ENCODE data around the gene LAMA4. TPM values are rescaled to one million over a fixed set of nuclear protein-coding genes. Genes with fewer than 3 reads are reported as not detected.

The LAMA4 gene
- total RNA-seq, 2 experiments from 2014 or later, result 0.09 TPM; not detected in 1

DNA sequence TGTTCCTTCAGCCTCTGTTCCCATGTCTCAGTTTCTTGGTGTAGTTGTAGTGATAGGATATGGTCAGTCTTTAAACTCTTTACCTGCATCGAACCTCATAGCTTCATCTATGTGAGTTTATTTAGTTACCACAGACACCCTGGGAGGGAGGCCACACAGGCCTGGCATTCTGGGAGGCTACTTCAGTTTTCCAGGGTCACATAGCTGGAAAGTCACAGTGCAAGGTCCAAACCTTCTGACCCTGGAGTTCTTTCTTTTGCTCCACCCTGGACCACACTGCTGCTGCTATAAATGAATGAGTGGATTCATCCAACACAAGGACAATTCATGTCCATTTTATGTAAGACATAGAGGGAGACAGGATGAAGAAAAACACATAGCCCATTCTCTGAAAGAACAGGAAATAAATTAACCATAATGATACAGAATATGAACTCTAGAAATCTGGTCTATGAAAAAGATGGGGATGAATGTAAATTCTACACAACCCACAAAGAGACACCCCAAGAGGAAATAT lies 60.8 kb downstream of the LAMA4 start:
- ATAC-seq, result no peak
- Mint-ChIP-seq H3K27ac (no peak overlapping the region), H3K36me3 (ENCODE audit: low read depth) (no peaks in the 10 kb centered on the region), H3K4me1 (no peaks in the 10 kb centered on the region), H3K4me3 (no peak overlapping the region), H3K9me3 (ENCODE audit: low read depth) (no peaks in the 10 kb centered on the region), H3K27me3 (peaks cover 9% of the 10 kb centered on the region)
- ChIA-PET CTCF (interaction anchor here (3.4 kb wide), 1 partner anchor 13 kb away, joined by 12 read pairs; no protein-coding TSS in a partner anchor), POLR2A (interaction anchor here (0.6 kb wide), 1 partner anchor 18 kb away, joined by 3 read pairs; no protein-coding TSS in a partner anchor)
- no peak for DNase-seq
- intact Hi-C loops (cut with DNase I, micrococcal nuclease), result no loop called here

DNA sequence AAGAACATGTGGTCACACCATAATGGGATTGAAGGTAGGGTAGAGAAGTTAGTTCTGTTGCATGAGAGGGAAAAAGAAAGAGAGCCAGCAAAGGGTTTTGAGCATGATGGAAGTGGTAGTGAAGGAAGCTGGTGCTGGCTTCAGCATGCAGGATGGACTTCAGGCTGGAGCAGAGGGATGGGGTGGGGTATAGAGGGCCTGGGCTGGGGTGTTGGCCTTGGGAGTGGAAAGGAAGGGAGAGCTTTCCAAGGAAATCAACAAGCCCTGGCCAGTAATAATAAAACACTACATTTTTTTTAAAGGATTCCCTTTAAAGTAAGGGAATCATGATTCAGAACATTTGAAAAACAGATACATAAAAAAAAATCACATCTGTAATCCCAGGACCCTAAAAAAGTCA lies 61.2 kb downstream of the LAMA4 start:
- Mint-ChIP-seq H3K27me3 (peaks cover 9% of the 10 kb centered on the region), H3K27ac (no peak overlapping the region), H3K9me3 (ENCODE audit: low read depth) (no peaks in the 10 kb centered on the region), H3K4me3 (no peak overlapping the region), H3K36me3 (ENCODE audit: low read depth) (no peaks in the 10 kb centered on the region), H3K4me1 (no peaks in the 10 kb centered on the region)
- no peak for ATAC-seq
- POLR2A ChIA-PET, result interaction anchor here (0.6 kb wide), 1 partner anchor 19 kb away, joined by 3 read pairs; no protein-coding TSS in a partner anchor
- CTCF ChIA-PET, result interaction anchor here (3.4 kb wide), 1 partner anchor 13 kb away, joined by 12 read pairs; no protein-coding TSS in a partner anchor
- intact Hi-C loops (cut with DNase I, micrococcal nuclease), result no loop called here
- DNase-seq, result no peak

- Mint-ChIP-seq H3K4me1 (no peaks in the 10 kb centered on the region), H3K27me3 (peaks cover 10% of the 10 kb centered on the region), H3K36me3 (ENCODE audit: low read depth) (no peaks in the 10 kb centered on the region), H3K27ac (no peak overlapping the region), H3K9me3 (ENCODE audit: low read depth) (no peaks in the 10 kb centered on the region), H3K4me3 (no peak overlapping the region)
- intact Hi-C loops (cut with DNase I, micrococcal nuclease), result no loop called here
- ChIA-PET POLR2A (no interaction called here), CTCF (interaction anchor here (1.0 to 3.4 kb wide), 2 partner anchors 11 to 13 kb away, joined by 4 to 12 read pairs; no protein-coding TSS in a partner anchor)
- no peak for ATAC-seq
- no peak for DNase-seq
Measured at GRCh38 chr6:112191509-112192020, 62.8 kb downstream of the LAMA4 start.

GRCh38 chr6:112190164-112190563 lies 64.2 kb downstream of the LAMA4 start:
- ChIA-PET POLR2A (no interaction called here), CTCF (interaction anchor here (0.6 to 2.3 kb wide), 2 partner anchors 10 to 27 kb away, joined by 3 to 13 read pairs; no protein-coding TSS in a partner anchor)
- intact Hi-C loops (cut with DNase I, micrococcal nuclease), result no loop called here
- no peaks in the 10 kb centered on the region for H3K4me1 Mint-ChIP-seq
- H3K27ac Mint-ChIP-seq, result no peak overlapping the region
- DNase-seq, result no peak
- no peaks in the 10 kb centered on the region for H3K9me3 Mint-ChIP-seq (ENCODE audit: low read depth)
- no peaks in the 10 kb centered on the region for H3K36me3 Mint-ChIP-seq (ENCODE audit: low read depth)
- H3K4me3 Mint-ChIP-seq, result no peak overlapping the region
- peaks cover 10% of the 10 kb centered on the region for H3K27me3 Mint-ChIP-seq
- no peak for ATAC-seq

- intact Hi-C loops (cut with DNase I, micrococcal nuclease), result no loop called here
- no peak overlapping the region for H3K27ac Mint-ChIP-seq
- CTCF ChIA-PET, result interaction anchor here (2.3 kb wide), 1 partner anchor 9 kb away, joined by 13 read pairs; no protein-coding TSS in a partner anchor
Measured at GRCh38 chr6:112189494-112189893, 64.9 kb downstream of the LAMA4 start.

GRCh38 chr6:112188906-112189305 lies 65.5 kb downstream of the LAMA4 start:
- intact Hi-C loops (cut with DNase I, micrococcal nuclease), result no loop called here
- Mint-ChIP-seq H3K9me3 (ENCODE audit: low read depth) (no peaks in the 10 kb centered on the region), H3K4me3 (no peak overlapping the region), H3K4me1 (no peaks in the 10 kb centered on the region), H3K27me3 (peaks cover 14% of the 10 kb centered on the region), H3K36me3 (ENCODE audit: low read depth) (no peaks in the 10 kb centered on the region), H3K27ac (no peak overlapping the region)
- no peak for DNase-seq
- ChIA-PET POLR2A (no interaction called here), CTCF (interaction anchor here (0.6 to 2.3 kb wide), 4 partner anchors 9 to 122 kb away, joined by 3 to 13 read pairs (median 4); no protein-coding TSS in a partner anchor)
- ATAC-seq, result no peak

More at GRCh38 chr6:112189494-112189893, 64.9 kb downstream of the LAMA4 start:
- Mint-ChIP-seq H3K9me3 (ENCODE audit: low read depth) (no peaks in the 10 kb centered on the region), H3K4me1 (no peaks in the 10 kb centered on the region), H3K4me3 (no peak overlapping the region), H3K36me3 (ENCODE audit: low read depth) (no peaks in the 10 kb centered on the region), H3K27me3 (peaks cover 14% of the 10 kb centered on the region)
- POLR2A ChIA-PET, result no interaction called here
- no peak for DNase-seq
- no peak for ATAC-seq

- Mint-ChIP-seq H3K9me3 (ENCODE audit: low read depth) (no peaks in the 10 kb centered on the region), H3K4me3 (no peak overlapping the region), H3K36me3 (ENCODE audit: low read depth) (no peaks in the 10 kb centered on the region), H3K27ac (no peak overlapping the region), H3K27me3 (peaks cover 13% of the 10 kb centered on the region), H3K4me1 (no peaks in the 10 kb centered on the region)
- POLR2A ChIA-PET, result no interaction called here
- CTCF ChIA-PET, result interaction anchor here (0.6 to 1.6 kb wide), 6 partner anchors 8 to 453 kb away, joined by 3 to 7 read pairs (median 3); no protein-coding TSS in a partner anchor
- DNase-seq, result no peak
- intact Hi-C loops (cut with DNase I, micrococcal nuclease), result no loop called here
- ATAC-seq, result no peak
Measured at GRCh38 chr6:112187736-112188135, 66.6 kb downstream of the LAMA4 start.

DNA sequence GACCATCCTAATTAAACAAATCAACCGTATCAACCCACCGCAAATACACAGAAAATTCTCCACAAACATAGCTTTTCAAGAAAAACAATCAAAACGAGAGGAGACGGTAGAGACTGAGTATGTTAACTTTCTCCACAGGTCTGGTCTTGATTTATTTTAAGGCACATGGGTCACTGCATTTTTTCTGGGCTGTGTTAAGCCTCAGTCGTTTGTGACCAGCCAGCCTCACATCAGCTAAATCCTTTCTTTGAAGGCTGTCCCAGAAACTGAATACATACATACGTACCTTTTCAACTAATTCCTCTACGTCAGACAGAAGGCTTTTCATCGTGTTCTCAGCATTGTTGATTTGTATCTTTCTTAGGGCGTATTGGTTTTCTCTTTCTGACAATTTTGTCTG lies 69.4 kb downstream of the LAMA4 start:
- Mint-ChIP-seq H3K4me3 (no peak overlapping the region), H3K36me3 (ENCODE audit: low read depth) (no peaks in the 10 kb centered on the region), H3K27me3 (peaks cover 13% of the 10 kb centered on the region), H3K9me3 (ENCODE audit: low read depth) (no peaks in the 10 kb centered on the region), H3K27ac (no peak overlapping the region), H3K4me1 (no peaks in the 10 kb centered on the region)
- DNase-seq (no peak), ATAC-seq (no peak)
- ChIA-PET POLR2A (no interaction called here), CTCF (interaction anchor here (0.9 to 1.2 kb wide), 2 partner anchors 9 to 10 kb away, joined by 3 read pairs; no protein-coding TSS in a partner anchor)
- intact Hi-C loops (cut with DNase I, micrococcal nuclease), result no loop called here

DNA sequence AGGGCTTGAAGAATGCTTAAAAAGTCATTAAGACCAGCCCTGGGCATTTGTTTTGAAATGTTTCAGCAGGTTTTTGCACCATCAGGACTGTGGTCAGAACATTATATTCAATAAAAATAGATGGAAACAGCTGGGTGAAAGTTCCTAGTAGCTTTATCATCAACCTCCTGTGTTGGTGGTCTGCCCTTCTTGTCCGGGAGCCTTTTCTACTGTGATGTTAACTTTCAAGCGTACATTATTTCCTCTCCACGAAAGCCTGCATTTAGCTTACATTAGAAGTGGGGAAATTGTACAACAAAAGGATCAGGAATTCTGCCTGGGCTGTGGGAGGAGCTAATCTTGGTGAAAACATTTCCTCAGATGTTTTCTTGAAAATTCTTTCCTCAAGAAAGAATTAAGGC lies 71.1 kb downstream of the LAMA4 start:
- no peaks in the 10 kb centered on the region for H3K36me3 Mint-ChIP-seq (ENCODE audit: low read depth)
- no peaks in the 10 kb centered on the region for H3K9me3 Mint-ChIP-seq (ENCODE audit: low read depth)
- ChIA-PET CTCF (interaction anchor here (0.7 to 1.7 kb wide), 9 partner anchors 11 to 138 kb away, joined by 3 to 7 read pairs (median 3); no protein-coding TSS in a partner anchor), POLR2A (no interaction called here)
- no peak overlapping the region for H3K27ac Mint-ChIP-seq
- intact Hi-C loops (cut with DNase I, micrococcal nuclease), result no loop called here
- peaks cover 18% of the 10 kb centered on the region for H3K27me3 Mint-ChIP-seq
- no peak for DNase-seq
- ATAC-seq, result no peak
- H3K4me1 Mint-ChIP-seq, result no peaks in the 10 kb centered on the region
- no peak overlapping the region for H3K4me3 Mint-ChIP-seq

DNA sequence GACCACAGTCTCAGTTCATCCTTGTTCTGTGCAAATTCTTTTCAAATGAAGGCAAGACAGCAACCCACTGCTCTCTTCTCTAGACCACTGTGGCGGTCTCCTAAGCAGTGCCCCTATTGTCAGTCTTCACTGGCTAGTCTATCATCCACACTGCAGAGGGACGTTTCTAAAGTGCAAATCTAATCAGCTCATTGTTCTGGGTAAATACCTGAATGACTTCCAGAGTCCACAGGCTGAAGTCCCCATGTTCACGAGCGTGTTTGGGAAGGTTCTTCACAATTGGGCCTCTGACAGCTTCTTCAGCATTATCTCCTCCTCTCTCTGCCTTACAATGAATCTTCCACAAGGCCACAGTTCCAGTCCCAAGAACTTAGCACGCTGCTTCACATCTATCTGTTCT lies 73.2 kb downstream of the LAMA4 start:
- Mint-ChIP-seq H3K9me3 (ENCODE audit: low read depth) (no peaks in the 10 kb centered on the region), H3K4me1 (no peaks in the 10 kb centered on the region), H3K27ac (no peak overlapping the region), H3K27me3 (peaks cover 15% of the 10 kb centered on the region), H3K4me3 (no peak overlapping the region), H3K36me3 (ENCODE audit: low read depth) (no peaks in the 10 kb centered on the region)
- ATAC-seq, result no peak
- intact Hi-C loops (cut with DNase I, micrococcal nuclease), result loop anchor here (2.0 kb wide), 3 partner anchors 192 to 1728 kb away; no protein-coding TSS in a partner anchor
- ChIA-PET POLR2A (no interaction called here), CTCF (interaction anchor here (0.6 to 2.8 kb wide), 18 partner anchors 9 to 1729 kb away, joined by 3 to 83 read pairs (median 6); no protein-coding TSS in a partner anchor)
- no peak for DNase-seq

DNA sequence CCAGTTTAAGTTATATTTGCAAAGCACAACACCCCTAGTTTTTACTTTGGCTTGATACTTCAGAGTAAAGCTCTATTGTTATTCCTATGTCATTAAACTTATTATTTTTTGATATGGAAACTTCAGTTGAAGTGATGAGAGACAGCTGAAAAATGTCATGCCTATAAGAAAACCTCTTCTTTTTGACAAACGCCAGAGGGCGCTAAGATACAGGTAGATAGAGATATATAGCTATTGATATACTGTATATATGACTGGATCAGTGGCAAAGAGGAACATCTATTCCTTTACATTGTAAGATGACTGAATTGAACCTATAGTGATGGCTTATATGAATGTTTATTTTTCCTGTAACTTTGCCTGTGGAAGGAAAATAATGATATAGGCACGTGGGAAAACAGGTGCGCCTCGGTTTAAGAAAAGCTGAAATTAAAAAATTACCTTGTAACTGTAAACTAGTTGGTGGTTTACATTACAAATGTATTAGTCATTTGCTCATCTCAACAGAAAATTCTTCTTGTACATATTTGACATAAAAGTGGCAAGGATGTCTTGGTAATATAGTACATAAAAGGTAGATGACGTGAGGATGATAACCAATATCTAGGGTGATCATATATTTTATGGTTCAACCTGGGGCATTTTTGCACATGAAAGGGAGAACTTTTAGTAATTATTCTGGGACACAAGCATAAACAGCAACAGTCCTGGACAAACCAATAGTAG lies 74.1 kb downstream of the LAMA4 start:
- Mint-ChIP-seq H3K9me3 (ENCODE audit: low read depth) (no peaks in the 10 kb centered on the region), H3K27me3 (peaks cover 13% of the 10 kb centered on the region), H3K36me3 (ENCODE audit: low read depth) (no peaks in the 10 kb centered on the region), H3K27ac (no peak overlapping the region), H3K4me3 (no peak overlapping the region), H3K4me1 (no peaks in the 10 kb centered on the region)
- DNase-seq (peak; percentile 60), ATAC-seq (peak; percentile 76)
- POLR2A ChIA-PET, result no interaction called here
- CTCF ChIA-PET, result interaction anchor here (0.6 to 2.8 kb wide), 53 partner anchors 9 to 1730 kb away, joined by 3 to 83 read pairs (median 4); partner anchors contain the start of genes FAM229B, LAMA4 and TUBE1
- intact Hi-C loops (cut with DNase I, micrococcal nuclease), result loop anchor here (1.0 to 2.0 kb wide), 5 partner anchors 132 to 1729 kb away; no protein-coding TSS in a partner anchor
